Measurements from ENCODE around the gene SYMPK.
"Not testable (repeated sequence)": the region's sequence is repeated elsewhere in the genome, so short reads cannot be mapped to it uniquely, and the experiment has no call there.

Gene SYMPK

DNA sequence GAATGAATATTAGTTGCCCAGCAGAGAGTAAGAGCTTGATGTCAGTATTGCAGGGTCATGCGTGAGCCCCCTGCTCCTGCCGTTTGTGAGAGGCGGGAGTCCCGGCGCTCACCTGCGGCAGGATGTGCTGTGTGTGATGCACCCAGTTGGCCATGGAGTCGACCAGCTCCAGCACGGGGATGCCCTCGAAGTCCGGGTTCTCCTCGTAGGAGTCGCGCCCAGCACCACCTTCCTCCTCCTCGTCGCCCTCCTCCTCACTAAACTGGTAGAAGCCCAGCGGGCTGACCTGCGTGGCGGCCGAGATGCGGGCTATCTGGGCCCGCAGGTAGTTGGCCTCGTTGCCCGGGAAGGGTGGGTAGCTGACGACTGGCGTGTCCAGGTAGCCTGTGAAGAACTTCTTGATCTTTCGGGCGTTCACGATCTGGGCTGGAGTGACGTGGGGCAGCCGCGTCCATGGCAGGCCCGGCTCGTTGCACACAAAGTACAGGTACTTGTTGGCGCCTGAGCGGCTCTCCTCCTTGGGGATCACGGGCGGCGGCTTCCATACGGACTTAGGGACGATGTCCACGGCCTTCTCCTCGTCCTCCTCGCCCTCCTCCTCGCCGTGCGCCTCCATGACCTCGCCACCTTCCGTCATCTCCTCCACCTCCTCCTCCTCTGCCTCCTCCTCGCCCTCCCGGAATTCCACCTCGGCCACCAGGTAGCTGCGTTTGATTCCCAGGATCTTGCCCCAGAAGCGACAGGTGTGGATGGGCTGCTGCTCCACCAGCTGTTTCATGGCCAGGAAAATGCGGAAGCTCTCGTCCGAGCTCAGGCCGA, 58.6 kb downstream of the SYMPK start:
- DNase-seq (ENCODE audit: low read depth), result no peak

DNA sequence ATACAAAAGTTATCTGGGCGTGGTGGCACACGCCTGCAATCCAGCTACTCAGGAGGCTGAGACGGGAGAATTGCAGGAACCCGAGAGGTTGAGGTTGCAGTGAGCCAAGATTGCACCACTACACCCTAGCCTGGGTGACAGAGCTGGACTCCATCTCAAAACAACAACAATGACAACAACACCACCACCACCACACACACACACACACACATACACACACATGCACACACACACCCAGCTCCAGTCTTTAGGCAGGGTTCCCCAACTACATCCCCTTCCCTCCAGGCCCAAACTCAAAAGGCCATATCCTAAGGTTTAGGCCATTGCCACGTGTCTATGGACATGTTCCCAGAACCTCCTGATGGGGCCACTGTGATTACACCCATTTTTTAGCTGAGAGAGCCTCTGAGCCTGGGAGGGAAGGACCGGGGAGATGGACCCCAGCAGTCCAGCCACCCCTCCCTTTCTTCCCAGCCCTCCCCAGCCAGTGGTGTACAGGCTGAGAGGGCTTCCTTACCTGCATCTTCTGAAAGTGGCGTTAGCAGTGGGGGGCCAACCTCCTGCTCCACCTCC, 61.3 kb downstream of the SYMPK start:
- DNase-seq (ENCODE audit: low read depth), result no peak

DNA sequence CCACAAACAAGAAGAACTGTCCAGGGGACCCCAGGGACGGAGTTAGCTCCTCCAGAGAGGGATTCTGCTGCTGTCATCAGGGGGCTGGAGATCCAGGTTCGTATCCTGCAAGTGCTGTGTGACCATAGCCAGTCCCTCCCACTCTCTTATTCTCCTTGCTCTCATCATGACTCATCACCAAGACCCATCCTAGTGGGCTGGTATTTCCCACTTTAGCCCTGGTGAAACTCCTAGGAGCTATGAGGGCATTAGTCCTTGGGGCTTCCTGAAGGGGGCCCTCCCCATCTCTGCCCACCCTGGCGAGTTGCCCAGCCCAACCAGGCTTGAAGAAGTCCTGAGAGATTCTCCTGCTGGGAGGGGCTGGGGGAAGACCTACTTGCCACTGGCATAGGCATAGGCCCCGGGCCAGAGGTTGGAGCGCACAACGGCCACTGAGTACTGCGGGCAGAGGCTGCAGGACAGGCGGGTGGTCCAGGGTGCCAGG, 62.8 kb downstream of the SYMPK start:
- no peak for DNase-seq (ENCODE audit: low read depth)

DNA sequence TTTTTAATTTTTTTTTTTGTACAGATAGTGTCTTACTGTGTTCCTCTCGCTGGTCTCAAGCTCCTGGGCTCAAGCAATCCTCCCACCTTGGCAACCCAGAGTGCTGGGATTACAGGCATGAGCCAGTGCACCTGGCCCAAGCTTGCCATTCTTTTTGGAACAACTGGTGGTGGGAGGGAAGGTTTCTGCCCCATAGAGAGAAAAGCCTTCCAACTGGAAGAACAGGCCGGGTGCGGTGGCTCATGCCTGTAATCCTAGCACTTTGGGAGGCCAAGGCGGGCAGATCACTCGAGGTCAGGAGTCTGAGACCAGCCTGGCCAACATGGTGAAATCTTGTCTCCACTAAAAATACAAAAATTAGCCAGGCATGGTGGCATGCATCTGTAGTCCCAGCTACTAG, 63.4 kb downstream of the SYMPK start:
- not testable (repeated sequence) for DNase-seq (ENCODE audit: low read depth)

DNA sequence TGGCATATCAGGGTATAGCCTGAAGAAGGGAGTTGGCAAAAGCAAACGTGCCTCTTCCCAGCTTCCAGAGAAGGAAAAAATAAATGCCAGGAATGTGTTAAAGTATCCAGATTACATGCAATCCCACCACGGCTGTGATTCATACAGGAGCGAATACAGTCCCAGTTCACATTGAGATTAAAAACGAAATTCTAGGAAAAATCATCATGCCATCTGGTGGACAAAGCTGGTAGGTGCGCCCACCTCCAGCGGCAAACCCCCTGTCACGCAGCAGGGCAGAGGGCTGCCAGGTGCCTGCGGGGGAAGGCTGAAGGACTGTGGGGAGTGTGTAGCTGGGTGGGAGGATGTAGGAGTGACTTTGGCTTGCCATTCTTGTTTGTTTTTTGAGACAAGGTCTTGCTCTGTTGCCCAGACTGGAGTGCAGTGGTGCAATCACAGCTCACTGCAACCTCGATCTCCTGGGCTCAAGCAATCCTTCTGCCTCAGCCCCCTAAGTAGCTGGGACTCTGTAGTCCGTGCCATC, 63.9 kb downstream of the SYMPK start:
- peak; percentile 48 for DNase-seq (ENCODE audit: low read depth)

DNA sequence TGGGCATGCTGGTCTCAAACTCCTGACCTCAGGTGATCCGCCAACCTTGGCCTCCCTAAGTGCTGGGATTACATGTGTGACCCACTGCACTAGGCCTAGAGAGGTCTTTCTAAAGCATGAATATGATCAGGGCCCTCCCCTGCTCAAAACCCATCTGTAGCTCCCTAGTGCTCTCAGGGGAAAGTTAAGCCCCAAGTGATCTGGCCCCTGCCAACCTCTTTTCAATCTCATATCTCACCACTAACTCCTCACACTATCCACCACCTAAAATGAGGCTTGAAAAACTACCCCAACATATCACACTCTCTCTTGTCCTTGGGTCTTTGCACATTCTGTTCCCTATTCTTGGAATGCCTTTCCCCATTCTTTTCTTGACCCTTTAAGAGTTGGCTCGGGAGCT, 68.3 kb downstream of the SYMPK start:
- no peak for DNase-seq (ENCODE audit: low read depth)

DNA sequence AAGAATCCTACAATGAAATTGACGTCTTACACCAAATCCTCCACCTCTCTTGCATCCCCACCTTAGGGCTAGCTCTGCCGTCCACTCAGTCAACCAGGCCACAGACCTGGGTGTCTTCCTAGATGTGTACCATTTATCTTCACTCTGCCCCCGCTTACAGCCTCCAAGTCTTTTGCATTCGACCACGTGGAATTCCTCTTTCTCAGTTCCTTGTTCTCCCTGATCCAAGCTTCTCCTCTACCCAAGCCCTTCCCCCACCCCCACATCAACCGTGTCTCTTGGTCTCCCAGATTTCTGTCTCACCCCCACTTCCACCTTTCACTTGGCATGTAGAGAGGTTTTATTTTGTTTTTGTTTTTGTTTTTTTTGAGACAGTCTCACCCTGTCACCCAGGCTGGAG, 69.1 kb downstream of the SYMPK start:
- no peak for DNase-seq (ENCODE audit: low read depth)

DNA sequence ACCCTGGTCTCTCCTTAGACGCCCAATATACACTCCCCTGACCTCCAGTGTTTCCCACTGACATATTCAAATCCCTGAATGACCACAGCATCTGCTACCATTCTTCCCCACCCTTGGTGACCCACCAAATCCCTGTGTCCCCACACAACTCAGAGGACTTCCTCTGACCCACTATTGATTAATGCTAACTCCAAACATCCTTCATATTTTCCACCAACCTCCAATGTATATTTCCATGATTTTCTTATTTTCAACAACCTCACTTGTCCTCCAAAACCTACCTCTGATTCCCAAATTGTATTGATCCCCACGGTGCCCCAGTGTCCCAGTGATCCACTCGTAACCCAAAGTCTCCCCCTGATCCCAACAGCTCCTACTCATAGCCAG, 69.8 kb downstream of the SYMPK start:
- no peak for DNase-seq (ENCODE audit: low read depth)

DNA sequence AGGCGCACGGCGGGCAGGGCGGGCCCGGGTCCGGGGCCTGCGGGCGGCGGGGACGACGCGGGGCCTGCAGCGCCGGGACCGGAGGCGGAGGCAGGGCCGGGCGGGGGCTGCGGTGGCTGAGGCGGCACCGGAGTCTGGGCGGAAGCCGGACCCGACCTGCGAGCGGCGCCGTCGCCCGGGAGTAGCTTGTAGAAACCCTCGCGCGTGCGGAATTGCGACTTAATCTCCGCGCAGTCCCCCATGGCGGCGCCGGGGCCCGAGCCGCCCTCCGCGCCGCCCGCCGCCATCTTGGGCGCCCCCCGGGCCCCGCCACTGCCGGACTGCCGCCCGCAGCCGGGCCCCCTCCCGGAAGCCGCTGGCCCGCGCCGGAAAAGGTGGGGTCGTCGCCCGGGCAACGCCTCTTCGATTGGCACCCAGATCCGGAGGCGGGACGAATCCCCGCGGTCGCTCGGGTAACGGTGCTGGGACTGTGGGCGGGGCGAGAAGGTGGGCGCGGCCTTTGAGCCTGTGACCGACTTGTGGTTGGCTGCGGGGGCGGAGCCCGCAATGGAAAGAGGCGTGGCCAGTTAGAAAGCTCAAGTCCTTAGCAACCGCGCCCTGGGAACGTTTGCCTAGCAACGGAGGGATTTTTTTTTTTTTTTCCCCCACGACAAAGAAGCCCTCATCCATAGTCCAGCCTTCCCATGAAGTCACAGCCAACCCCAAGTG, 70.3 kb downstream of the SYMPK start, which contains the start of gene DMWD:
Gene DMWD, minus strand, starts transcription at position 376 of the 708 bp plus-strand sequence. Its CDS starts 89 bp downstream, at position 287.
- DNase-seq (ENCODE audit: low read depth), result peak; percentile 100

DNA sequence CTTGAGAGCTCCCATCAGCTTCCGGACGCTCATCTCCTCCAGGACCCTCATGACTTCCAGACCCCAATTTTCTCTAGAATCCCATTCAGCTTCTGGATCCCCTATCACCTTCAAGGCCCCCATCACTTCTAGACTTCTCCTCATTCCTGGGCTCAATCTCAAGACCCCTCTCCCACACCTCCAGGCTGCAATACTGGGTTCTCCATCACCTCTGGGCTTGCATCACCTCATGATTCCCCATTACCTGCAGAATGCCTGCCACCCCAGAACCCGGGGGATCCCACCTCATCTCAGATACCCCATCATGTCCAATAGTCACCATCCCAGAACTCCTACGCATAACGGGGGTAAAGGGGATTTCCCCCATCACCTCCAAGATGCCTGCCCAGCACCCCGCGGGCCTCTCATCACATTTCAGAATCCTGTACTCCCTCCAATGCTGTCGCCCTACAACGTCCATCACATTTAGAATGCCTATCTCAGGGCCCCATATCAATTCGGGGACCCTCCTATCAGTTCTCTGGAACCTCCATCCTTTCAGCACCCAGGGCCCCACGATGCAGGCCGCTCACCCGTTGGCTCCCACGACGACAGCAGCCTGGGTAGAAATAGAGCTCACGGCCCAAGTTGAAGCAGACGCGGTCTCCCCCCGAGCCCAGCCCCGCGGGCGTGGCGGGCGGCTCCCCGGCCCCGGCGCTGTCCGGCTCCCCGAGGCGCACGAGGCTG, 71.0 kb downstream of the SYMPK start:
- DNase-seq (ENCODE audit: low read depth), result no peak

DNA sequence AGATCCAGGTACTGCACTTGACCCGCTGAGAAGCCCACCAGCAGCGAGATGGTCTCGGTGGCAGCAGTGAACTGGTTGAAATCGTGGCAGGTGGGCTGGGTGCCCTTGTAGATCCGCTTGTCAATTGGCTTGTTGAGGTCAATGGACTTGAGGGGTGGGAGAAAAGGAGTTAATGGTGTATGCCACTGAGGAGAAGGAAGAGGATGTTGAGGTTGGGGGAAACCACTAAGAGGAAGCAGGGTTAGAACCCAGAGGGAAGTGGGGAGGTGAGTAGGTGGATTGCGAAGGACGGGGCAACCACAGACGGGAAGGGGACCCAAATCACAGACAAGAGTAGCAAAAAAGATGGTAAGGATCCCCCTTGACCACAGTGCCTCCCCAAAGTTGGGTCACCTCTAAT, 72.0 kb downstream of the SYMPK start:
- DNase-seq (ENCODE audit: low read depth), result no peak

DNA sequence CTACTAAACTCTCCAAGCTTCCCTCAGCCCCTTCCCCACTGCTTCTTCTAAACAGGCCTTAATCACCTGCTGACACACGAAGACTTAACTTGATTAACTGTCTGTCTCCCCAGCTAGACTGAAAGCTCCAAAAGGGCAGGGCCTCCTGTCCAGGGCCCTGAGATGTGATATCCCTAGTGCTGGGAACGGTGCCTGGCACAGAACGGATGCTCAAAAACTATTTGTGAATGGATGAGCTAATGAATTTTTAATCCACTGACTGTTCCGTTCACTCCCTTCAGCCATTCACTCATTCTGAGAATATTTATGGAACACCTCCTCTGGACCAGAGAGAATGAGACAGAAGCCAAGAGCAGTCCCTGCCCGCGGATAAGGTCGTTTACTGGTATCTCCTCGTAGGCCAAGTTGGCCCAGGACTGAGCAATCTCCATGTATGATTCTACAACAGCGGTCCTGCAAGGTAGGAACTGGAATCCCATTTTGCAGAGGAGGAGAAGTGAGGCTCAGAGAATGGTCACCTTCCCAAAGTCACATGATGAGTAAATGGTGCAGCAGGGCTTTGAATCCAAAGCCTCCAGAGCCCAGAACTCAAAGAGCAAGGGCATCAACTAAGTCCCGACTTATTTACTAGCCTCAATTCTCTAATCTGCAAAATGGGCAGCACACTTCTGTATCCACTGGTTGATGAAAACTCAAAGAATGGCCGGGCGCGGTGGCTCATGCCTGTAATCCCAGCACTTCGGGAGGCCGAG, 73.7 kb downstream of the SYMPK start:
- no peak for DNase-seq (ENCODE audit: low read depth)

DNA sequence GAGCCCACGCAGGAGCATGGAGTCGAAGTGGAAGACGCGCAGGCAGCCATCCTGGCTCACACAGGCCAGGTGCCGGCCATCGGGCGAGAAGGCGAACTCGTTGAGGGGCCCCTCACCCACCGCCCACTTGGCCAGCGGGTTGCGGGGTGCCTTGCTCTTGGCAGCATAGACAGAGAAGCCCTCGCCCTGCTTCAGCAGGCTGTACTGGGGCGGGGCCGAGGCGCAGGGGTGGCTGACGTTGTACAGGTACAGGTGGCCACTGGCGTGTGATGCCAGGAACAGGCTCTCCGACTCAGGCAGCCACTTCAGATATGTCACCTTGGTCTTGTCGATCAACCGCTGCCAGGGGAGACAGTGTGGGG, 76.4 kb downstream of the SYMPK start:
- no peak for DNase-seq (ENCODE audit: low read depth)

DNA sequence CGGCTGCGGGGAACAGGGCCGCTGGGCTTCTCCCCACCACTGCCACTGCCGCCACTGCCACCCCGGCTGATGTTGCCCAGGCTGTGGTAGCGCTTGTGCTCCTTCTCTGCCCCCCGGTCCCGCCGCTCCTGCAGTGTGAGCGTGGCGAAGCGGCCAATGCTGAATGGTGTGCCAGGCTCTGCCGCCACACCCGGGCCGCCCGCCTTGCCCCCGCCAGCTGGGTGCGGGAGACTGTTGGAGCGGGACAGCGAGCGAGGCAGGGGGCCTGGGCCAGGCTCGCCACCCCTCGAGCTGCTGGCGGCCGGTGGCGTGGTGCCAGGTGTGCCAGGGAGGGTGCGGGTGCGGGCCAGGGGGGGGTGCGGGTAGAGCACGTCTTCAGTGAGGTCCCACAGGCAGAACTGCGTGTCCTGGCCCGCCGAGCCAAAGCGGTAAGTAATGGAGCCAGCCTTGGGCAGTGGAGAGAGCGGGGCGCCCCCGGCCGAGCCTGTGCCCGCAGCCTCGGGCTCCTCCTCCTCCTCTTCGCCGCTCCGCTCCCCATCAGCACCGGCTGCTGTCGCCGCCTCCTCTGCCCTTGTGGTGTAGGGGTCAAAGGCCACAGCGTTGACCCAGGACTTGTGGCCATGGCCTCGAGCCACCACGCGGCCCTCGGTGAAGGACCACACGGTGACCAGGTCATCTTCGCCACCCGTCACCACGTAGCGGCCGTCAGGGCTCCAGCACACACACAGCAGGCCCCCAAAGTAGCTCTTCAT, 77.0 kb downstream of the SYMPK start:
- DNase-seq (ENCODE audit: low read depth), result no peak

DNA sequence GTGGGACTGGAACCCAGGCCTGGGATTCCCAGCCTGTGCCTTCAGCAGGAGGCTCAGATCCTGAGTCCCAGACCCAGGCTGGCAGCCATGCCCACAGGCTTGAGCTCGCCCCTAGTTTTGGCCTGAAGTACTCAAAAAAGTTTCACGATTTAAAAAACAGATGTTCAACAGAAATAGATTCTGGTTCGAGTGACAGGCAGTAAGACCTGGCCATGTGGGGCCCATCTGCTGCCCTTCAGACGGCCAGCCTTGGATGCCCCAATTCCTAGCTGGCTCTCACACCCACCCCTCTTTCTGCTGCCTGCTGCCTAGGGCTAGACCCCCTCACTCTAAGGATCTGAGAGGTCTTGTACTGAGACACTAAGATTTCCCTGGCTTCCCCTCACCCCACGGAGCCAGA, 77.8 kb downstream of the SYMPK start:
- DNase-seq (ENCODE audit: low read depth), result no peak

DNA sequence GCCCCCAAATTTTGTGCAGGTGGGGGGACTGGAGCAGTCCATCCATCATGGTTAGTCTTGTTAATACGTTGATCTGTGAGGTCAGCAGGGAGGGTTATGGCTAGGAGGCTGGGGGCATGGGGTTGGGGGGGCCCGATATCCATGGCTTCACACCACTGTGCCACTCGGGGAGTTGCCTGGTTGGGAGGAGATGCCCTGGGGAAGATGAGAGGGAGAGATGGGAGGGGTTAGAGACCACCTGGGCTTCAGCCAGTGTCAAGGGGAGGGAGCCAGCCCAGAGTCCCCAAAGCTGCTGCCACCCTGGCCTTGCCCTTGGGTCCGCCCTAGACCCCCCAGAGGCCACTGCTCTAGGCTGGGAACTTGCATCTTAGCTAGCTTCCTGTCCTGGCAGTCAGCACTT, 78.9 kb downstream of the SYMPK start:
- no peak for DNase-seq (ENCODE audit: low read depth)

DNA sequence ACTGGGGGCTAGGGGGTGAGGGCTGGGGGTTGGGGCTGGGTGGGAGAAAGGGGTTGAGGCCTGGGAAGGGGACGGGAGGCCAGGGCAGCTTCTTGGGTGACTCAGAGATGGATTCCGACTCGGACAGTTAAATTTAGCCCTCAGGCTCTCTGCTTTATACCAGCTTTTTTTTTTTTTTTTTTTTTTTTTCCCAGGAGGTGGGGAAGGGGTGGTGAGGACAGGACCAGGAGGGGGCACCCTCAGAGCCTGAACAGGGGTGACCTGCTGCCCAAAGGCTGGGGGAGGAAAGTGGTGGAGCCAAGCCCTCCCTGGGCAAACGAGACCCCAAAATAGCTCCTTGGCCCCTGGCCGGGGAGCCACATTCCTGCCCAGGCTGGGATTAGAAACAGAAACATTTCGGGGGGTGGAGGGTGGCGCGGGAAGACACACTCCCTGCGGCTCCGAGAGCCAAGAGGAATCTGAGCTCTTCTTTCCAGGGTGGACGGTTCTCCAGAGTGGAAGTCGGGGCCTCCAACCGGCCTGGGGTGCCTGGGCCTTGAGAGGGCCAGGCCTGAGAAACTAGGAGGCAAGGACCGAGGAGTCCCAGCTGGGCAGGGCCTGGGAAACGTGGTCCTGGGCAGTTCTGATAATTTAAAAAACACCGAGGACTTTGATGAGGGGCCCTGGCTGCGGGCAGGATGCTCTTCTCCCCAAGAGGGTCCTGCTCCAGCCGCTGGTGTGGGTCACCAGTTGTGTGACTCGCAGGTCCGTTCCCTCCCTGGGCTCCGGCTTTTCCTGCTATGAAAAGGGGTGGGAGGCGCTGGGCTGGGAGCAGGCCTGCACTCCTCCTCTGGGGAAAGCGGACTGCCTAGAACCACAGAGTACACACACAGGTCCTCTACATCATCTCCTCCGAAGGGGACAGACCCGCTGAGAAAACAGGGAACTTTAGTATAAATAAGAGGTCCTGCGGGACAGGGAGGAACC, 79.8 kb downstream of the SYMPK start:
- no peak for DNase-seq (ENCODE audit: low read depth)

DNA sequence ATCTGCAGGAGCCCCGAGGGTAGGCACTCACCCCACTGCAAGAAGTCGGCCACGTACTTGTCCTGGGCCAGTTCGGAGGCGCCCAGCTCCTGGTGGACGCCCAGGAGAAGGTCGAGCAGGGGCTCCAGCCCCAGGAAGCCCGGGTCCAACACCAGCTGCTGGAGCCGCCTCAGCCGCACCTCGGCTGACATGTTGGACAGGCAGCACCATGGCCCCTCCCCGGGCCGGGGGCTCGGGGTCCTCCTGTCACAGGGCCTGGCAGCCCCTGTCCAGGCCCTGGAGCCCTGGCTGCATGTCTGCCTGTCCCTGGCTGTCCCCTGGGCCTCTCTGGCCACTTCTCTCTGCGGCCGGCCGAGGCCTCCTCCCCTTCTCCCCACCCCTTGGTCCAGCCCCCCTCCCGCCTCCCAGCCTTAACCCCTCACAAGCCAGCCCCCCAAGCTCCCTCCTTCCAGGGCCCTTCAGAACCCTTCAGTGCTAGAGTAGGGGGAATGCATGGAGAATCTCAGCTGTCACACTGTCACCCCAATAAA, 80.7 kb downstream of the SYMPK start, which contains the start of gene DMPK:
Gene DMPK, minus strand, starts transcription at position 329 of the 530 bp plus-strand sequence. Its CDS starts 138 bp downstream, at position 191.
- DNase-seq (ENCODE audit: low read depth), result no peak

Data from activated T-cell treated with anti-CD3 and anti-CD28 coated beads for 24 hours (primary cell).